T-helper 1 cell treated with Interleukin-12 subunit alpha and Interleukin-12 subunit beta and Interleukin-4 antibody, amounts not matched to agents 30 μg/mL and 1 μg/mL, for 36 hours (primary cell): ENCODE results near the gene SLC25A10.
A peak's percentile ranks its signal among the peaks of the same experiment; 100 is the strongest.

ENCODE experiments used
- H3K27ac Mint-ChIP-seq: one replicate; pipeline ENCODE4 v1.8.0; 2021; ENCODE audit warnings: mild to moderate bottlenecking, mixed read lengths
- H3K27me3 Mint-ChIP-seq: one replicate; pipeline ENCODE4 v1.8.0; 2021; ENCODE audit warnings: low read depth, mixed read lengths
- H3K36me3 Mint-ChIP-seq: one replicate; pipeline ENCODE4 v1.8.0; 2021; ENCODE audit warnings: low read depth, mixed read lengths
- H3K4me1 Mint-ChIP-seq: one replicate; pipeline ENCODE4 v1.8.0; 2021; ENCODE audit warnings: low read depth, mixed read lengths
- H3K4me3 Mint-ChIP-seq: one replicate; pipeline ENCODE4 v1.8.0; 2021; ENCODE audit warnings: mild to moderate bottlenecking, moderate library complexity, mixed read lengths
- H3K9me3 Mint-ChIP-seq: one replicate; pipeline ENCODE4 v1.8.0; 2021; ENCODE audit warnings: mixed read lengths

SLC25A10 gene

GRCh38 chr17:81707725-81708646, 4.1 kb upstream of the SLC25A10 start:
- Mint-ChIP-seq H3K27ac (no peak overlapping the region), H3K36me3 (peaks cover 21% of the 10 kb centered on the region), H3K4me3 (no peak overlapping the region), H3K27me3 (no peaks in the 10 kb centered on the region), H3K4me1 (peaks cover 14% of the 10 kb centered on the region), H3K9me3 (no peaks in the 10 kb centered on the region)

DNA sequence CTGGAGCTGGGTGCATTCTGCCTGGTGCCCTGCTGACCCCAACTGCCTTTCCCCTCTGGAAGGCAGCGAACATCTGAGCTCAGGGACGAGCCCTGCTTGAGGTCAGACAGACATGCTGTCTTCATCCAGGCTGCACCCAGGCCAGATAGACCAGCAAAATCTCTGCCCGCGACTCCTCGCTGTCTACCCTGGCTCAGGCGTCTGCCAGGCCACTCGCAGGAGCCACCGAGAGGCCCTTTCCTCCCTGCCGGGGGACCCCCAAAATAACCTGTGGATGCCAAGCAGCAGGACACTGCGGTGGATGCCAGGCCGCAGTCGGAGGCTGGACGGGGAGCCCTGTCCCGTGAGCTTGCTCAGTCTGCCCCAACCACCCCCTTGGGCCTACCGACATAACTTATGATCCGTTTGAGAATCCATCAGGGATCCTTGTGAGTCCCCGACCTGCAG, 3.3 kb upstream of the SLC25A10 start:
- Mint-ChIP-seq H3K27ac (no peak overlapping the region), H3K4me3 (no peak overlapping the region), H3K4me1 (peaks cover 18% of the 10 kb centered on the region), H3K9me3 (no peaks in the 10 kb centered on the region), H3K27me3 (no peaks in the 10 kb centered on the region), H3K36me3 (peaks cover 21% of the 10 kb centered on the region)

GRCh38 chr17:81710514-81711308, 1.4 kb upstream of the SLC25A10 start:
- H3K36me3 Mint-ChIP-seq: peaks cover 12% of the 10 kb centered on the region
- no peaks in the 10 kb centered on the region for H3K27me3 Mint-ChIP-seq
- peak overlapping the region; percentile 26 for H3K27ac Mint-ChIP-seq
- peak overlapping the region; percentile 61 for H3K4me3 Mint-ChIP-seq
- no peaks in the 10 kb centered on the region for H3K9me3 Mint-ChIP-seq
- peaks cover 12% of the 10 kb centered on the region for H3K4me1 Mint-ChIP-seq

DNA sequence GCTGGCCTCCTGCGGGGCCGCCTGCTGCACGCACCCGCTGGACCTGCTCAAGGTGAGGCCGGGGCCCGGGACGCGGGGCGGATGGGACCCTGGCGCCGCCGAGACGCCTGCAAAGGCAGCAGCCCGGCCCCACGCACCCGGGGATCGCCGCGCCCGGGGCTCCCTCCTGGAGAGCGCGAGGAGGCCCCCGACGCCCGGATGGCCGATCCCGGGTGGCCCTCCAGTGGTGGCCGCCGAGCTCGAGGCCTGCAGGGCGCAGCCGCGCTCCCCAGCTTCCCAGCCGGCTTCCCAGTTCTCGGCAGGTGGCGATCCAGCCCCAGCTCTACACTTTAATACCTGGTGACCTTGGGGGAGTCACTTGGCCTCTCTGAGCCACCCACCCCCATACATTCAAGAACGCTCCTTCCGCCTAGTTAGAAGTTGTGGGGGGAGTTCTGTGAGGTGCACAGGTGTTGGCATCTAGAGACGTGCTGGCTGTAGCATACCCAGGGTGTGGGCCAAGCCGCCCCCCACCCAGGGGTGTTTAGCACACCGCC, 452 bp downstream of the SLC25A10 start:
- peak overlapping the region; percentile 91 for H3K4me3 Mint-ChIP-seq
- H3K9me3 Mint-ChIP-seq: no peaks in the 10 kb centered on the region
- H3K27me3 Mint-ChIP-seq: no peaks in the 10 kb centered on the region
- peaks cover 3% of the 10 kb centered on the region for H3K36me3 Mint-ChIP-seq
- peak overlapping the region; percentile 64 for H3K27ac Mint-ChIP-seq
- H3K4me1 Mint-ChIP-seq: peaks cover 12% of the 10 kb centered on the region

GRCh38 chr17:81713004-81713555, 996 bp downstream of the SLC25A10 start:
- peak overlapping the region; percentile 91 for H3K4me3 Mint-ChIP-seq
- H3K36me3 Mint-ChIP-seq: peaks cover 3% of the 10 kb centered on the region
- no peaks in the 10 kb centered on the region for H3K27me3 Mint-ChIP-seq
- H3K9me3 Mint-ChIP-seq: no peaks in the 10 kb centered on the region
- H3K27ac Mint-ChIP-seq: peak overlapping the region; percentile 64
- peaks cover 12% of the 10 kb centered on the region for H3K4me1 Mint-ChIP-seq

DNA sequence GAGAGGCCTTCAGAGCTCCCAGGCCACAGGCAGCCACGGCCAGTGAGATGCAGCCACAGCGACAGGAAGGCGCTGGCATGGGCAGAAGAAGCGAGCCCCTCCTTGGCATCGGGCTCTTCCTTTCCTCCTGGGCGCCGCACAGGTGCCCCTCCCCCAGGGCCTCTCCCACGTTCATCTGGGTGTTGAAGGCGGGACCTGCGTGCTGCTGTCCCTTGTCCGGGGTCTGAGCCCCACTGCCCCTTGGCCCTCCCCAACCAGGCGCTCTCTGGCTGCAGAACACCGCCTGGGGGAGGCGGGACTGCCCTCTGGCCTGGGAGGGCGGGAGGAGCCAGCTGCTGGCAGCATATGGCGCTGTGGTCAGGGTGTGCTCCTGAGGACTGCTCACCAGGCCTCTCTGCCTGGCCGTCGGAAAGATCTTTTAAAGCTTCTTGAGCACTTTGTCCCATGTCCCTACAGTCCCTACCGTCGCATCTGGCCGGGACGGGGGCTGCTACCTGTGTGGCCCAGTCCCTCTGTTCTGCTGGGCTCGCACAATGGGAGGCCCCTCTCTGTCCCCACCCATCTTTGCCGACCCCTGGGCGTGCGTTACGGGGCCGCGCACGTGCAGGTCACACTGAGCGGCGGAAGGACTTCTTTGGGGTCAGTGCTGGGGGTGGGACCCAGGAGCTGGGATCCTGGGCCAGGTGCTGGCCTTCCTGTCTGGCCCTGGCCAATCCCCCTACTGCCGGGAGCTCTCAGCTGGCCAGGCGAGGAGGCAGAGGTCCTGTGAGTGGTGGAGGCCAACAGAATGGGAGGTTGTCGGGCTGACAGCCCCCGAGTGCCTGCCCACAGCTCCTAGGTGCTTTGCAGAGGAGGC, 1.7 kb downstream of the SLC25A10 start:
- peaks cover 3% of the 10 kb centered on the region for H3K36me3 Mint-ChIP-seq
- H3K4me1 Mint-ChIP-seq: peaks cover 12% of the 10 kb centered on the region
- H3K9me3 Mint-ChIP-seq: no peaks in the 10 kb centered on the region
- no peak overlapping the region for H3K27ac Mint-ChIP-seq
- no peaks in the 10 kb centered on the region for H3K27me3 Mint-ChIP-seq
- peak overlapping the region; percentile 91 for H3K4me3 Mint-ChIP-seq

DNA sequence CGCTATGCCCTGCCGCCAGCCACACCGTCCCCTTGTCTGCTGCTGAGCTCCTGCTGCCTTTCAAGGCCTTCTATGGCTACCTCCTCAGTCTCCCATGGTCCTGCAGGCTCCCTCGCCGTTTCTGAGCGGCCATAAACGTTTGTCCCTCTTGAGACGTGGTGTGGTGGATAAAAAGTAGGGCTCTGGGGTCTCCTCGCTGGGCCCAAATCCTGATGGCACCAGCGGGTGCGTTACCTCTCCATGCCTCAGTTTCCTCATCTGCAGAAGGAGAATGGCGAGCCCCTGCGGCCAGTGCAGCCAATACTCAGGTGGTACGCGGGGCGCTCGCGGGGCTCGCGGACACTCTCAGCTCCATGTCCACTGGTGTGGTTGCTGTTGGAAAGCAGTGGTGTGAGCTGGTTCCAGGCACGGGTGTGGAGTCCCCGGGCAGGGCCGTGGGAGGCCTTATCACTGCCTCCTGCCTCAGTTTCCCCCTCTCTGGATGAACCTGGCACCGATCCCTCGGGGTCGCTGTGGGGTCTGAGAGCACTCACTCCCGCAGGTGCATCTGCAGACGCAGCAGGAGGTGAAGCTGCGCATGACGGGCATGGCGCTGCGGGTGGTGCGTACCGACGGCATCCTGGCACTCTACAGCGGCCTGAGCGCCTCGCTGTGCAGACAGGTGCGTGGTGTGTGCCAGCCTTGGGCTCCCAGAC, 2.5 kb downstream of the SLC25A10 start:
- no peaks in the 10 kb centered on the region for H3K27me3 Mint-ChIP-seq
- no peak overlapping the region for H3K27ac Mint-ChIP-seq
- H3K36me3 Mint-ChIP-seq: no peaks in the 10 kb centered on the region
- H3K9me3 Mint-ChIP-seq: no peaks in the 10 kb centered on the region
- H3K4me1 Mint-ChIP-seq: peaks cover 12% of the 10 kb centered on the region
- no peak overlapping the region for H3K4me3 Mint-ChIP-seq

DNA sequence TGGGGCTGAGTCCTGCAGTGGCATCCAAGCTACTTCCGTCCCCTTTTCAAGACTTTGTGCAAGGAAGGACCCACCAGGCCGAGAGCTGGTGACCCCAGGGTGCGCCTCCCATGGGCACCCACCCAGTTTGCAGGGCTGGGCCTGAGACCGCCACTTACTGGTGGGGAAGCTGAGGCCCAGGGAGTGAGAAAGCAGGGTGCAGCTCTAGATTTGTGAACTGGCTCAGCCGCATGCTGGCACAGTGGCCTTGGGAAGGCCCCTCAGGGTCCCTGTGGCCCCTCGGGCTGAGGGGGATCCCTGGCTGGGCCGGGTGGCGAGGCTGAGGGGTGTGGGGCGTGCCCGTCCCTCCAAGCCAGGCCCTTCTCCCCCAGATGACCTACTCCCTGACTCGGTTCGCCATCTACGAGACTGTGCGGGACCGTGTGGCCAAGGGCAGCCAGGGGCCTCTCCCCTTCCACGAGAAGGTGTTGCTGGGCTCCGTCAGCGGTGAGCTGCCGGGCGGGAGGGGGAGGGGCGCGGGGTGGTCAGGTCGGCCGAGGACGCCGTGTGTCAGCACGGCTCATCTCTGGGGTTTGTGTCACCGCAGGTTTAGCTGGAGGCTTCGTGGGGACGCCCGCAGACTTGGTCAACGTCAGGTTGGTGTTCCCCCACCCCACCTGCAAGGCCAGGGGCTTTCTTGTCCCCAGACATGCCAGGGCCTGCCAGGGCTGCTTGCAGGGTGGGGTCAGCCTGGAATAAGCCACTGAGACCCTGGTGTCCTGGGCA, 3.2 kb downstream of the SLC25A10 start:
- Mint-ChIP-seq H3K4me3 (no peak overlapping the region), H3K36me3 (no peaks in the 10 kb centered on the region)

DNA sequence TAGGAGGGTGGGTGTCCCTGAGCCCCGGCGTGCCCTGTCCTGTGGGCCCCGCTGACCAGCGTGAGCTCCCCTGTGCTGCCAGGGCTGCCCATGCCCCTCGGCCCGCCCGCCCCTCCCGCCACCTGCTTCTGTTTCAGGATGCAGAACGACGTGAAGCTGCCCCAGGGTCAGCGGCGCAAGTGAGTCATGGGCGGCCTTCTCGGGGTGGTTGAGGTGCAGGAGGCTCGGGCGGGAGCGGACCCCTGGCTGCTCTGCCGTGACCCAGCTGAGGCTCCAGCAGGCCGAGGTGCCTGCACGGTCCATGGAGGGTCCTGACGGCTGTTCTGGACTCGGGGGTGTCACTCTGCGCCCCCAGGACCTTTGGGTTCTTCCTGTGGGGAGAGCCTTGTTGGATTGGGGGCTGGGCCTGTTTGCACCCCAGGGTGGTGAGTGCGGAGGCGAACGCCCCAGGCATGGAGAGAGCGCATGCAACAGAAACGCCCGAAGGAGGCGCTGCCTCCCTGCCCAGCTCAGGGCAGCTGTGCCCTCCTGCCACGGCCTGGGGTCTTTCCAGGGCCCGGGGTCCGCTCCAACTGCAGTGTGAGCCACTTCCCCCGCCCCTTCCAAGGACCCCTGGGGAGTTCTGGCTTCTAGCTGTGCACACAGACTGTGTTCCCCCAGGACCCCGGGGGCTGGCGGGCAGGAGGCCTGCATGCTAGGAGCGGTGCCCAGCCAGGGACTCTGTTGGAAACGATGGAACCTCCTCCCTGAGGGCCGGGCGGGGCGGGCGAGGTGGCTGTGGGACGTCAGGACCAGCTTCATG, 4.0 kb downstream of the SLC25A10 start:
- H3K36me3 Mint-ChIP-seq: no peaks in the 10 kb centered on the region

More for the DNA sequence above, 3.2 kb downstream of the SLC25A10 start:
- no peaks in the 10 kb centered on the region for H3K27me3 Mint-ChIP-seq
- peaks cover 12% of the 10 kb centered on the region for H3K4me1 Mint-ChIP-seq
- H3K9me3 Mint-ChIP-seq: no peaks in the 10 kb centered on the region
- H3K27ac Mint-ChIP-seq: no peak overlapping the region

DNA sequence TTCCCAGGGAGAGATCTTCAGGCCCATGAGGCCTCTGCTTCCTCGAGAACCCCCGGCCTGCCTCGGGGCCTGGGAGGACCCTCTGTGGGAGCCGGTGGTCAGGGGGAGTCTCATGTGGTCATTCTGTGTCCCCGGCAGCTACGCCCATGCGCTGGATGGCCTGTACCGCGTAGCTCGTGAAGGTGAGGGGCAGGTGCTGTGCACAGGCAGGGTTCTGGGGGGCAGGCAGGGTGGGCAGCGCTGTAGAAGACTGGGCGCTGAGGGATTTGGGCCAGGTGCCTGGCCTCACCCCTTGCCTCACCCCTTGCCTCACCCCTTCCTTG, 4.6 kb downstream of the SLC25A10 start:
- H3K36me3 Mint-ChIP-seq: no peaks in the 10 kb centered on the region
- H3K27ac Mint-ChIP-seq: no peak overlapping the region
- H3K9me3 Mint-ChIP-seq: no peaks in the 10 kb centered on the region
- H3K4me1 Mint-ChIP-seq: peaks cover 7% of the 10 kb centered on the region
- H3K4me3 Mint-ChIP-seq: no peak overlapping the region
- H3K27me3 Mint-ChIP-seq: no peaks in the 10 kb centered on the region

More for the DNA sequence above, 4.0 kb downstream of the SLC25A10 start:
- Mint-ChIP-seq H3K9me3 (no peaks in the 10 kb centered on the region), H3K4me3 (no peak overlapping the region), H3K4me1 (peaks cover 7% of the 10 kb centered on the region), H3K27ac (no peak overlapping the region), H3K27me3 (no peaks in the 10 kb centered on the region)

GRCh38 chr17:81717049-81717765, 5.1 kb downstream of the SLC25A10 start:
- no peak overlapping the region for H3K27ac Mint-ChIP-seq
- H3K36me3 Mint-ChIP-seq: no peaks in the 10 kb centered on the region
- H3K9me3 Mint-ChIP-seq: no peaks in the 10 kb centered on the region
- peaks cover 7% of the 10 kb centered on the region for H3K4me1 Mint-ChIP-seq
- H3K27me3 Mint-ChIP-seq: no peaks in the 10 kb centered on the region
- no peak overlapping the region for H3K4me3 Mint-ChIP-seq

DNA sequence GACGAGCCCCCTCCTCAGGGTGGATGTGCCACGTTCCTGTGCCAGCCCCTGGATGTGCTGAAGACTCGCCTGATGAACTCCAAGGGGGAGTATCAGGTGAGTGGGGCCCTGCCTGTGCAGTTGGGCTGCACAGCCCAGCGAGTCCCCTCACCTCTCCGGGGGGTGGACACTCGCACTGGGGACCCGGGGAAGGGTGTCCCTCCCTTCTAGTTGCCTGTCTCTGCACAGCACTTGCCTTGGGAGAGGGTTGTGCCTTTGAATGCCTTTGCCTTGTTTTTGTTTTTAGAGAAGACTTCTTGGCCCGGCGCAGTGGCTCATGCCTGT, 5.6 kb downstream of the SLC25A10 start:
- Mint-ChIP-seq H3K4me3 (no peak overlapping the region), H3K4me1 (peaks cover 6% of the 10 kb centered on the region), H3K36me3 (no peaks in the 10 kb centered on the region), H3K27ac (no peak overlapping the region), H3K27me3 (no peaks in the 10 kb centered on the region), H3K9me3 (no peaks in the 10 kb centered on the region)
